A549 treated with Mapracorat at 1 μM for 4 hours (cell line): Measurements from ENCODE around the gene PHF24. TPM values are rescaled to one million over a fixed set of nuclear protein-coding genes. Genes with fewer than 3 reads are reported as not detected.

Source experiments
- total RNA-seq: library from RNA; stranded (reverse); fragments of 200-300 nt; extraction: Qiagen RNA extraction; gene quantifications from 5 replicates; pipeline ENCODE4 v1.2.3, GENCODE V29; 2022

Gene PHF24
- 0.07 to 0.42 TPM (median 0.24 TPM) in 5 replicates for total RNA-seq

DNA sequence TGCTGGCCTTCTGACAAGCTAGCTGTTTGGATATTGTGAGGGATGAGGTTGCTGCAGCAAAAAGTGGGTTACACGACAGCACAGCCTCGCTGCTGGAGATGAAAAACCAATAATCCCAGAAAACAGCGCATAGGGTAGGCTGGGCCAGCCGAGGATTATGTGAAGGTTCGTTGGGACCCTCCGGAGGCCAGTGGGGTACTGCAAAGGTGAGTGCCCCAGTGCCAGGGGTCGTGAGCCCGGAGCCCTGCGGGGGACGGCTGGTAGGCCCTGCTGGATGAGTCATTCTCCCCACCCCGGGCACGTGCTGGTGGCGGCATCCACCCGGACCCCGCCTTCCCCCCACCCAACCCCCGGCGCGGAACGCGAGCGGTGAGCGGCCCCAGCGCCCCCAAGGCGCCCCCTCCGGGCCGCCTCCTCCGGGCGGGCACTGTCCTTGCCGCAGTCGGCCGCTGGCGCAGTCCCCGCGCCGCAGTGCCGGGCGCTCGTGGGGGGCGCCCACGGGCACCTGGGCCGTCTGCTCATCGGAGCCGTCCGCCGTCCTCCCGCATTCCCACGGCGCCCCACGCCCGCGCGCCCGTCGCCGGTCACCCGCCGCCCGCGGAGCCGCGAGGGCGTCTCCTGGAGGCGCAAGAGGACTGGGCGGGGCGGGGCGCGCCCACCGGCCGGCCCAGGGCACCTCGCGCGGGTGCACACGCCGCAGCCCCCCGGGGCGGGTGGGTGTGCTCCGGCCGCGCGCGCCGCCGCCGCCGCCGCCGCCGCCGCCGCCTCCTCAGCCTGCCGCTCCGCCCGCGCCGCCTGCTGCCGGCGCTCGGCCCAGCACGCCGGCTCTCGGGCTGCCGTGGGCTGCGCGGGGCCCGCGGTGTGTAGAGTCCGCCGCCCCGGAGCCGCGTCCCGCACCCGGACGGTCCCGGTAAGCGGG, at the start of gene PHF24:
PHF24 (plus strand) TSS at position 794 of the 919 bp plus-strand sequence. CDS start 13,014 bp downstream, outside the sequence.

DNA sequence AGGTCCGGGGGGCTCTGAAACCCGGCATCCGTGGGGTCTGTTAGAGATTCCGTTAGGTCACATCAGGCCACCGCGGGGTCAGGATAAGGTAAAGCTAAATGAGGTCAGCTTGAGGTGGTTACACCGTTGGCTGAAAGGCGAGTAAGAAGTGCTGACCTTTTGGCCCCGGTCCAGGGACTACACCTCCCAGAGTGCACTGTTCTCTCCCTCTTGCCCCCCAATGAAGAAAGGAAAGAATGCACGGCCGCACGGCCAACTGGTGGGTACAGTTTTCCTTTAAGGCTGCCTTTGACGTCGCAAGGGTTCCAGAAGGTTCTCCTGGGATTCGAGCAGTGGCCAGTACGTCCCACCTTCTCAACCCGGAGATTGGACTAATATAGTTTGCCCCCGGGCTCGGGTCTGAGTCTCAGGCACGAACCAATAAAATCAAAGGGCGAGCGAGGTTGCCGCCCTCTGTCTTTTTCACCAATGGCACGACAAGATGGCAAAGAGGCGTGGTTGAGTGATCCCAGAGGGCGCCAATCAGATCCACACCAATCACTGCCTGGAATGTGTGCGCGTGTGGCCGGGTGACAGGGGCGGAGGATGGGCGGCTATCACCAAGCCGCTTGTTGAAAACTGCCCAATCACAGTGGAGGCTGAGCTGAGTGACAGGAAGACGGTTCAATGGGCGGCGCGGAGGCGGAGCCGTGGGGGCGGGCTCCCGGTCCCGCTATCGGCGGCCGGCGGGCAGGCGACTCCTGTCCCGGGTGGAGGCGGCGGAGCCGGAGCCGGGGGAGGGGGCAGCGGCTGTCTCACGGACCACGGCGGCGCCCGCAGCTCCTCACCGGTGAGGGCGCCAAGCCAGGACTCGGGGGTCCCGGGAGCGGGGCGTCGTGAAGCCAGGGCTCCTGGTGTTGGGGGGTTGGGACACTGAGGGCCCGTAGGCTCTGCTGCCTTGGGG, 31.2 kb downstream of the PHF24 start, which contains the start of gene DNAJB5:
DNAJB5 (plus strand) TSS at position 743 of the 943 bp plus-strand sequence. CDS start 886 bp downstream, outside the sequence.

Other genes with a start within 250 kb of the PHF24 start
- gene CCL21, start 248.1 kb upstream of the PHF24 start, total RNA-seq, result not detected in 5 replicates
- gene DNAJB5, start 31.5 kb downstream of the PHF24 start, total RNA-seq, result 8.6 to 11.6 TPM (median 9.8 TPM) in 5 replicates
- 257 to 280 TPM (median 275 TPM) in 5 replicates for gene VCP, start 114.3 kb downstream of the PHF24 start, total RNA-seq
- gene FANCG, start 121.7 kb downstream of the PHF24 start, total RNA-seq, result 38.8 to 54.5 TPM (median 53.3 TPM) in 5 replicates
- 38.2 to 53.0 TPM (median 50.8 TPM) in 5 replicates for gene PIGO, start 138.3 kb downstream of the PHF24 start, total RNA-seq
- gene STOML2, start 144.8 kb downstream of the PHF24 start, total RNA-seq, result 210 to 269 TPM (median 245 TPM) in 5 replicates
- 8.1 to 12.5 TPM (median 11.1 TPM) in 5 replicates for gene ATOSB, start 157.6 kb downstream of the PHF24 start, total RNA-seq
- 10.0 to 11.0 TPM (median 10.5 TPM) in 5 replicates for gene UNC13B, start 203.7 kb downstream of the PHF24 start, total RNA-seq